Lower lobe of right lung (tissue), 2 donors: Measurements from ENCODE around the gene ISG15. TPM values are rescaled to one million over a fixed set of nuclear protein-coding genes. Genes with fewer than 3 reads are reported as not detected.
A peak's percentile ranks its signal among the peaks of the same experiment; 100 is the strongest.

Experiments
- ATAC-seq, 2 donors: fragments of 200-7000 bp; cut with Tn5 transposase; one replicate each; pipeline ENCODE4 v1.9.1; 2020 to 2022; ENCODE audit warnings: mild to moderate bottlenecking in 2 of 2, moderate library complexity in 2 of 2
- DNase-seq: peaks from one replicate; pipeline ENCODE4 v3.0.0-alpha.2; 2020
- H3K27ac ChIP-seq: fragments of 200-600 bp; one replicate; pipeline ENCODE4 v1.8.0; 2022
- H3K27me3 ChIP-seq: fragments of 200-600 bp; one replicate; pipeline ENCODE4 v1.8.0; 2022; ENCODE audit warnings: low read depth
- H3K36me3 ChIP-seq: fragments of 200-600 bp; one replicate; pipeline ENCODE4 v1.8.0; 2022; ENCODE audit warnings: mild to moderate bottlenecking
- H3K4me1 ChIP-seq: fragments of 200-600 bp; one replicate; pipeline ENCODE4 v1.8.0; 2022
- H3K4me3 ChIP-seq: fragments of 200-600 bp; one replicate; pipeline ENCODE4 v1.8.0; 2022; ENCODE audit warnings: mild to moderate bottlenecking
- H3K9me3 ChIP-seq: fragments of 200-600 bp; one replicate; pipeline ENCODE4 v1.8.0; 2022
- CTCF ChIP-seq: fragments of 200-600 bp; IDR thresholded peaks from one replicate; pipeline ENCODE4 v1.8.0; 2022; ENCODE audit warnings: antibody characterized with exemption, mild to moderate bottlenecking
- intact Hi-C: fragments of 100-400 bp; cut with DNase I; formaldehyde crosslinking; loops from one replicate; pipeline ENCODE4 v1.11.0; 2022
- total RNA-seq: library from RNA; stranded (reverse); fragmentation: NEBNext Ultra II Directional; extraction: Animal tissue kit (Norgen Biotek cat#: 25700); gene quantifications from one replicate; pipeline ENCODE4 v1.2.1, GENCODE V29; 2021
- donor health status: DM: no; HTN: yes; CAD: no; lungs with severe emphysema.

The ISG15 gene
- total RNA-seq, 1 donor from 2014 or later, result 76.9 TPM

GRCh38 chr1:981491-981954 lies 31.8 kb upstream of the ISG15 start:
- H3K36me3 ChIP-seq, result no peaks in the 10 kb centered on the region
- DNase-seq (no peak), ATAC-seq (no peak)
- no peaks in the 10 kb centered on the region for H3K4me1 ChIP-seq
- TF ChIP-seq CTCF, result no peak
- H3K9me3 ChIP-seq, result no peaks in the 10 kb centered on the region
- no peak overlapping the region for H3K27ac ChIP-seq
- no peak overlapping the region for H3K4me3 ChIP-seq
- H3K27me3 ChIP-seq, result peaks cover 9% of the 10 kb centered on the region
- intact Hi-C loops, result no loop called here

- no peak for DNase-seq
- Histone ChIP-seq H3K36me3 (no peaks in the 10 kb centered on the region), H3K4me3 (no peak within 1 kb of the TSS), H3K4me1 (no peaks in the 10 kb centered on the region), H3K27ac (no peak within 1 kb of the TSS), H3K9me3 (no peaks in the 10 kb centered on the region), H3K27me3 (peaks cover 9% of the 10 kb centered on the region)
- intact Hi-C loops, result no loop called here
- ATAC-seq, result peak in 1 of 2 donors; percentile 5
- TF ChIP-seq CTCF, result no peak
Observed at GRCh38 chr1:981955-982558, 31.2 kb upstream of the ISG15 start, which contains the start of gene PERM1. PERM1 (minus strand) TSS chr1:982093; CDS start chr1:981029, 1,064 bp downstream.

- Histone ChIP-seq H3K36me3 (no peaks in the 10 kb centered on the region), H3K9me3 (no peaks in the 10 kb centered on the region), H3K4me1 (no peaks in the 10 kb centered on the region), H3K4me3 (no peak overlapping the region), H3K27me3 (peaks cover 9% of the 10 kb centered on the region), H3K27ac (no peak overlapping the region)
- DNase-seq (no peak), ATAC-seq (no peak)
- no peak for TF ChIP-seq CTCF
- intact Hi-C loops, result no loop called here
Observed at GRCh38 chr1:982765-983436, 30.4 kb upstream of the ISG15 start.

- intact Hi-C loops, result no loop called here
- ATAC-seq, result peak; percentile 76 to 82
- peak; percentile 95 for TF ChIP-seq CTCF
- Histone ChIP-seq H3K27me3 (peaks cover 9% of the 10 kb centered on the region), H3K9me3 (no peaks in the 10 kb centered on the region), H3K4me1 (no peaks in the 10 kb centered on the region), H3K4me3 (no peak overlapping the region), H3K36me3 (no peaks in the 10 kb centered on the region), H3K27ac (no peak overlapping the region)
- no peak for DNase-seq
Observed at GRCh38 chr1:983798-984475, 29.4 kb upstream of the ISG15 start.

GRCh38 chr1:984476-984814 lies 28.9 kb upstream of the ISG15 start:
- intact Hi-C loops, result no loop called here

More at GRCh38 chr1:984476-984814, 28.9 kb upstream of the ISG15 start:
- no peaks in the 10 kb centered on the region for H3K4me1 ChIP-seq
- ATAC-seq (no peak), DNase-seq (no peak)
- no peaks in the 10 kb centered on the region for H3K36me3 ChIP-seq
- peaks cover 9% of the 10 kb centered on the region for H3K27me3 ChIP-seq
- no peak overlapping the region for H3K4me3 ChIP-seq
- H3K27ac ChIP-seq, result no peak overlapping the region
- no peak for TF ChIP-seq CTCF
- no peaks in the 10 kb centered on the region for H3K9me3 ChIP-seq
